ENCODE data around the gene KDM7A.

The KDM7A gene

DNA sequence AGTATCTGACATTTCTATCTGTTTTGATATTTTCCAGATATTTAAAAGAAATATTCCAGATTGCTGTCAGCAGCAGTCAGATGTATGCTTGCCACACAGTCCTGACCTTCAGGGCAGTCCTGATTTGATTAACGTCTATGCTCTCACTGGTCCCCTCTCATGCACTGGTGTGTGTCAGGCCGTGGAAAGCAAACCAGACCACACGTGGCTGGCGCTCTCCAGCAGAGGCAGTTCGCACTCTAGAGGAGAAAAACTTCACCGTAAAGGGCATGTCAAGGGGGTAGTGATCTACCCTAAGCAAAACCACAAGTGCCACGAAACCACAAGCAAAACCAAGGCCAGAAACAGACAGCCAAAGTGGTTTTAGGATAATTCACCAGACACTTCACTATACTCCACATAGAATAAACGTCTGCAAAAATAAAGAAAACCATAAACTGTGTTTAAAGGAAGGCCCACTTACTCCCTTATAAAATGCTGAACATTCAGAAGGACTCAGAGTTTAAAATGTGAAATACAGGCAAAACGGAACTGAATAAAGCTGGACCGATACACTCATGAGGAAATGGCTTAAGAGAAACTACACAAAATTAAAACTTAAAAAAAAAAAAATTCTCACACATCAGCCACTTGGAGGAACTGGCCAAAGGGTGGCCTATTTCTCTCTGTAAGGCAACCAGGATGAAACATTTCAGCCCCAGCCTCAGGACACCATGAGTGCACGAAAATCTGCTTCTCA lies 140.4 kb downstream of the KDM7A start:
- no peaks in the 10 kb centered on the region for H3K27me3 ChIP-seq (ENCODE audit: insufficient read depth, insufficient read length)
- no peaks in the 10 kb centered on the region for H3K9me3 ChIP-seq (ENCODE audit: insufficient read depth, low read length)
- H3K4me1 ChIP-seq (ENCODE audit: insufficient read depth, insufficient read length): no peaks in the 10 kb centered on the region
- H3K4me3 ChIP-seq (ENCODE audit: insufficient read length, low read depth): no peak overlapping the region
- H3K9ac ChIP-seq (ENCODE audit: insufficient read length, low read depth): no peak overlapping the region
- TF ChIP-seq SUZ12 (IDR thresholded peaks at IDR 0.05; ENCODE audit: extremely low read depth, insufficient read depth, insufficient read length) (no peak), ZNF274 (IDR thresholded peaks at IDR 0.05; ENCODE audit: low read depth, low read length) (no peak), YY1 (IDR thresholded peaks at IDR 0.05; ENCODE audit: insufficient read depth, insufficient read length) (no peak)
- peaks cover 14% of the 10 kb centered on the region for H3K36me3 ChIP-seq (ENCODE audit: insufficient read depth, insufficient read length, low read length)
- DNase-seq (ENCODE audit: low read depth, low spot score): no peak

DNA sequence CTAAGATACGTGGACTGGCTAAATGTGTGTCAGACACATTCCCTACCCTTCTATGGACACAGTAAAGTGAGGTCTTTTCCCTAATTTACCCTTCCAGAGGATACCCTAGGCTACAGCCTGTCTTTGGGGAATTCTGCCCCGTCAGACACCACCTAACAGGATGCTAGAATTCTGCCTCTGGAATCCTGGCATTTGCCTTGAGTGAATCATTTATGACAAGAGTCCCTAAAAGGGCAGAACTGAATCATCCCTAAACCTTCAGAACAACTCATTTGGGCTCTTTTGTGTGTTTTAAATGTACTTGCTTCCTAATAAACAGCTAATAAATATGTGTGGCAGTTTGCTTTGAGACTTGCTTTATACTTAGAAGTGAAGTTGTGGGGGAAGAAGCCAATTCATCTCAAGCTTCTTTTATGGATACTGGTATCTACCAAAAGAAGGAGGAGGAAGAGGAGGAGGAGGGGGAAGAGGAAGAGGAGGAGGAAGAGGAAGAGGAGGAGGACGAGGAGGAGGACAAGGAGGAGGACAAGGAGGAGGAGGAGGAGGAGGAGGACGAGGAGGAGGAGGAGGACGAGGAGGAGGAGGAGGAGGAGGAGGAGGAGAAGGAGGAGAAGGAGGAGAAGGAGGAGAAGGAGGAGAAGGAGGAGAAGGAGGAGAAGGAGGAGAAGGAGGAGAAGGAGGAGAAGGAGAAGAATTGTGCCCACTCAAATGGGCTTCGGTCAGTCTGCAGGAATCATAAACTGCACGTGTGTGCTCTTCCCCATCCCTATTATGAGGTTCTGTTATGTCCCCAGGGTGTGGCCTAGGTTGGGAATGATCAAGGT lies 141.2 kb downstream of the KDM7A start:
- Histone ChIP-seq H3K4me1 (ENCODE audit: insufficient read depth, insufficient read length) (no peaks in the 10 kb centered on the region), H3K4me3 (ENCODE audit: insufficient read length, low read depth) (no peak overlapping the region), H3K27me3 (ENCODE audit: insufficient read depth, insufficient read length) (no peaks in the 10 kb centered on the region), H3K9ac (ENCODE audit: insufficient read length, low read depth) (no peak overlapping the region), H3K9me3 (ENCODE audit: insufficient read depth, low read length) (no peaks in the 10 kb centered on the region), H3K36me3 (ENCODE audit: insufficient read depth, insufficient read length, low read length) (peaks cover 14% of the 10 kb centered on the region)
- no peak for TF ChIP-seq SUZ12 (IDR thresholded peaks at IDR 0.05; ENCODE audit: extremely low read depth, insufficient read depth, insufficient read length)
- no peak for TF ChIP-seq YY1 (IDR thresholded peaks at IDR 0.05; ENCODE audit: insufficient read depth, insufficient read length)
- TF ChIP-seq ZNF274 (IDR thresholded peaks at IDR 0.05; ENCODE audit: low read depth, low read length): no peak
- DNase-seq (ENCODE audit: low read depth, low spot score): no peak

Data from NT2/D1 (cell line).